GM23338 (cell line): ENCODE data around the gene MEGF11. TPM values are rescaled to one million over a fixed set of nuclear protein-coding genes. Genes with fewer than 3 reads are reported as not detected.

Experiments used
- ATAC-seq: fragments of 200-7000 bp; cut with Tn5 transposase; 3 replicates; pipeline ENCODE4 v1.9.1; 2020
- DNase-seq: peaks from one replicate; pipeline ENCODE4 v3.0.0-alpha.2; 2015; ENCODE audit warnings: low spot score
- H2AFZ ChIP-seq: fragments of 200-600 bp; sonication (generic); 2 replicates; pipeline ENCODE4 v1.8.0; 2016; ENCODE audit warnings: antibody characterized with exemption, mild to moderate bottlenecking, moderate library complexity
- H3F3A ChIP-seq: fragments of 200-600 bp; sonication (generic); replicated peaks from 2 replicates; pipeline ENCODE4 v1.8.0; 2017; ENCODE audit warnings: antibody characterized with exemption, mixed run types, low read depth
- H3K27ac ChIP-seq: fragments of 200-600 bp; sonication (generic); 2 replicates; pipeline ENCODE4 v1.6.1; 2016; ENCODE audit warnings: low read depth
- H3K27me3 ChIP-seq: fragments of 200-600 bp; sonication (generic); 2 replicates; pipeline ENCODE4 v1.8.0; 2016; ENCODE audit warnings: mild to moderate bottlenecking, mixed run types, moderate library complexity; ENCODE audit not compliant: insufficient read depth
- H3K36me3 ChIP-seq: fragments of 200-600 bp; sonication (generic); 2 replicates; pipeline ENCODE4 v1.8.0; 2016; ENCODE audit warnings: mild to moderate bottlenecking; ENCODE audit not compliant: insufficient read depth
- H3K4me1 ChIP-seq: fragments of 200-600 bp; sonication (generic); 2 replicates; pipeline ENCODE4 v1.8.0; 2016; ENCODE audit warnings: mild to moderate bottlenecking, moderate library complexity; ENCODE audit not compliant: insufficient read depth
- H3K4me2 ChIP-seq: fragments of 200-600 bp; sonication (generic); 2 replicates; pipeline ENCODE4 v1.7.1; 2017; ENCODE audit warnings: mixed run types
- H3K4me3 ChIP-seq: fragments of 200-600 bp; sonication (generic); 2 replicates; pipeline ENCODE4 v1.6.1; 2016; ENCODE audit warnings: mixed run types
- H3K79me2 ChIP-seq: fragments of 200-600 bp; sonication (generic); replicated peaks from 2 replicates; pipeline ENCODE4 v1.8.0; 2017; ENCODE audit warnings: mild to moderate bottlenecking; ENCODE audit not compliant: insufficient read depth
- H3K9me2 ChIP-seq: fragments of 200-600 bp; sonication (generic); 2 replicates; pipeline ENCODE4 v1.8.0; 2017; ENCODE audit not compliant: insufficient read depth
- H4K20me1 ChIP-seq: fragments of 200-600 bp; sonication (generic); replicated peaks from 2 replicates; pipeline ENCODE4 v1.8.0; 2017; ENCODE audit warnings: mild to moderate bottlenecking; ENCODE audit not compliant: insufficient read depth
- H3K27ac Mint-ChIP-seq: 2 replicates; pipeline ENCODE4 v1.8.0; 2020; ENCODE audit warnings: inconsistent platforms, mild to moderate bottlenecking, moderate library complexity, mixed read lengths
- H3K27me3 Mint-ChIP-seq: 3 replicates; pipeline ENCODE4 v1.8.0; 2022; ENCODE audit warnings: low read depth, mild to moderate bottlenecking, moderate library complexity, mixed read lengths, inconsistent platforms; ENCODE audit not compliant: insufficient read depth, poor library complexity
- H3K36me3 Mint-ChIP-seq: 3 replicates; pipeline ENCODE4 v1.8.0; 2021; ENCODE audit warnings: low read depth, mild to moderate bottlenecking, inconsistent platforms, moderate library complexity, mixed read lengths
- H3K4me1 Mint-ChIP-seq: 3 replicates; pipeline ENCODE4 v1.8.0; 2020; ENCODE audit warnings: mild to moderate bottlenecking, inconsistent platforms, mixed read lengths
- H3K4me3 Mint-ChIP-seq: 3 replicates; pipeline ENCODE4 v1.8.0; 2021; ENCODE audit warnings: moderate library complexity, mild to moderate bottlenecking, inconsistent platforms, mixed read lengths
- H3K9me3 Mint-ChIP-seq: 3 replicates; pipeline ENCODE4 v1.8.0; 2020; ENCODE audit warnings: moderate library complexity, mild to moderate bottlenecking, inconsistent platforms, mixed read lengths
- CREB1 ChIP-seq: fragments of 250-450 bp; sonication (Bioruptor Pico); IDR thresholded peaks from 2 replicates; pipeline ENCODE4 v1.5.0; 2020; ENCODE audit warnings: low read depth, mild to moderate bottlenecking, moderate library complexity
- CTCF ChIP-seq, 2 experiments: fragments of 200-600 bp in 1 of 2; sonication (generic) in 1 of 2; conservative IDR thresholded peaks; 2 replicates each; pipeline versions ENCODE4 v1.5.1 to v1.6.1; 2016 to 2017; ENCODE audit warnings: antibody characterized with exemption in 2 of 2, low read depth in 2 of 2, mild to moderate bottlenecking in 2 of 2, moderate library complexity in 1 of 2
- EZH2 ChIP-seq: fragments of 200-600 bp; sonication (generic); IDR thresholded peaks from one replicate; pipeline ENCODE4 v1.8.0; 2017; ENCODE audit warnings: antibody characterized with exemption, mild to moderate bottlenecking, low read depth; ENCODE audit not compliant: unreplicated experiment
- EZH2phosphoT487 ChIP-seq: fragments of 200-600 bp; sonication (generic); IDR thresholded peaks from one replicate; pipeline ENCODE4 v1.8.1; 2018; ENCODE audit warnings: antibody characterized with exemption; ENCODE audit not compliant: unreplicated experiment
- JUNB ChIP-seq: IDR thresholded peaks from one replicate; pipeline ENCODE4 v1.6.1; 2016; ENCODE audit warnings: antibody characterized with exemption; ENCODE audit not compliant: unreplicated experiment
- NANOG ChIP-seq: IDR thresholded peaks from 2 replicates; pipeline ENCODE4 v1.6.1; 2016; ENCODE audit warnings: antibody characterized with exemption, borderline replicate concordance
- POLR2AphosphoS5 ChIP-seq: IDR thresholded peaks from 2 replicates; pipeline ENCODE4 v1.6.1; 2016; ENCODE audit warnings: antibody characterized with exemption, low read depth
- REST ChIP-seq: IDR thresholded peaks from one replicate; pipeline ENCODE4 v1.6.1; 2018; ENCODE audit warnings: antibody characterized with exemption; ENCODE audit not compliant: unreplicated experiment
- STAT1 ChIP-seq: IDR thresholded peaks from one replicate; pipeline ENCODE4 v1.6.1; 2016; ENCODE audit warnings: antibody characterized with exemption; ENCODE audit not compliant: unreplicated experiment
- ZNF114 ChIP-seq: fragments of 250-450 bp; sonication (Bioruptor Pico); IDR thresholded peaks from 2 replicates; pipeline ENCODE4 v1.5.0; 2020; ENCODE audit warnings: mild to moderate bottlenecking, moderate library complexity
- ZNF331 ChIP-seq: fragments of 250-450 bp; sonication (Bioruptor Pico); IDR thresholded peaks from 2 replicates; pipeline ENCODE4 v1.5.0; 2020; ENCODE audit warnings: low read depth, mild to moderate bottlenecking, moderate library complexity
- ZNF462 ChIP-seq: fragments of 250-450 bp; sonication (Bioruptor Pico); IDR thresholded peaks from 2 replicates; pipeline ENCODE4 v1.5.0; 2020; ENCODE audit warnings: mild to moderate bottlenecking, moderate library complexity
- polyA plus RNA-seq: library from polyadenylated mRNA; unstranded; fragments of >200 nt; fragmentation: Nextera tagmentation; extraction: Ambion mirVana; gene quantifications from 2 replicates; pipeline ENCODE4 v1.2.1, GENCODE V29; 2016
- total RNA-seq: library from RNA; depleted of rRNA; stranded (reverse); fragments of >200 nt; shearing (Covaris generic); gene quantifications from 2 replicates; pipeline ENCODE4 v1.2.3, GENCODE V29; 2014

MEGF11 gene
- total and polyA plus RNA-seq, 2 experiments from 2014 or later = 1.3 to 1.9 TPM

- TF ChIP-seq REST = no peak
- no peak for TF ChIP-seq EZH2
- TF ChIP-seq CREB1 (CRISPR knock-in tag) = no peak
- no peak for TF ChIP-seq JUNB
- no peak for TF ChIP-seq NANOG
- TF ChIP-seq POLR2AphosphoS5 = no peak
- TF ChIP-seq ZNF331 = no peak
Observed at GRCh38 chr15:66071921-66072295, 181.6 kb downstream of the MEGF11 start (continued).

GRCh38 chr15:66071160-66071920 is 182.2 kb downstream of the MEGF11 start:
- Histone ChIP-seq H3K79me2 (no peaks in the 10 kb centered on the region), H3K27me3 (no peaks in the 10 kb centered on the region), H2AFZ (0 out of 2 replicates have a peak overlapping the region, but pooled peaks have one; percentile 14), H3K4me2 (no peak overlapping the region), H4K20me1 (no peaks in the 10 kb centered on the region), H3K27ac (no peak overlapping the region), H3K9me2 (no peaks in the 10 kb centered on the region), H3K36me3 (no peaks in the 10 kb centered on the region), H3F3A (no peaks in the 10 kb centered on the region), H3K4me1 (peaks cover 30% of the 10 kb centered on the region), H3K4me3 (no peak overlapping the region)
- no peak for DNase-seq
- TF ChIP-seq ZNF462 (no peak), NANOG (no peak), STAT1 (no peak), ZNF331 (no peak), EZH2phosphoT487 (no peak), CREB1 (CRISPR knock-in tag) (no peak), CTCF (conservative IDR thresholded peaks at IDR 0.05; ENCODE audit: low read depth in 2 of 2) (no peak), EZH2 (no peak), POLR2AphosphoS5 (no peak), ZNF114 (CRISPR knock-in tag) (no peak), JUNB (no peak)
- H3K36me3 Mint-ChIP-seq = no peaks in the 10 kb centered on the region
- ATAC-seq = no peak
- no peak overlapping the region for H3K4me3 Mint-ChIP-seq
- H3K27ac Mint-ChIP-seq = no peak overlapping the region
- peaks cover 43% of the 10 kb centered on the region for H3K4me1 Mint-ChIP-seq
- H3K9me3 Mint-ChIP-seq = no peaks in the 10 kb centered on the region
- peaks cover 4% of the 10 kb centered on the region for H3K27me3 Mint-ChIP-seq
